Immature natural killer cell (primary cell): ENCODE data around the gene HIVEP3. TPM values are rescaled to one million over a fixed set of nuclear protein-coding genes. Genes with fewer than 3 reads are reported as not detected.

ENCODE experiments used
- DNase-seq, 3 donors: peaks; one replicate each; pipeline ENCODE4 v3.0.0; 2022; ENCODE audit warnings: mixed read lengths in 1 of 3
- H3K27ac Mint-ChIP-seq, 6 donors: one replicate each; pipeline ENCODE4 v1.8.0; 2020; ENCODE audit warnings: mixed read lengths in 6 of 6, mild to moderate bottlenecking in 5 of 6, inconsistent platforms in 4 of 6, moderate library complexity in 3 of 6
- H3K27me3 Mint-ChIP-seq, 3 donors: one replicate each; pipeline ENCODE4 v1.8.0; 2020 to 2021; ENCODE audit warnings: low read depth in 3 of 3, mild to moderate bottlenecking in 3 of 3, mixed read lengths in 3 of 3, moderate library complexity in 3 of 3, inconsistent platforms in 1 of 3
- H3K36me3 Mint-ChIP-seq, 3 donors: one replicate each; pipeline ENCODE4 v1.8.0; 2020; ENCODE audit warnings: mixed read lengths in 3 of 3, inconsistent platforms in 2 of 3, mild to moderate bottlenecking in 2 of 3
- H3K4me1 Mint-ChIP-seq, 2 donors: one replicate each; pipeline ENCODE4 v1.8.0; 2020; ENCODE audit warnings: inconsistent platforms in 2 of 2, mild to moderate bottlenecking in 2 of 2, mixed read lengths in 2 of 2, moderate library complexity in 1 of 2
- H3K4me3 Mint-ChIP-seq, 5 donors: one replicate each; pipeline ENCODE4 v1.8.0; 2020; ENCODE audit warnings: mild to moderate bottlenecking in 5 of 5, mixed read lengths in 5 of 5, inconsistent platforms in 3 of 5, moderate library complexity in 3 of 5
- H3K9me3 Mint-ChIP-seq, 6 donors: one replicate each; pipeline ENCODE4 v1.8.0; 2020; ENCODE audit warnings: mild to moderate bottlenecking in 6 of 6, mixed read lengths in 6 of 6, inconsistent platforms in 4 of 6, moderate library complexity in 3 of 6
- polyA plus RNA-seq, 3 donors: library from polyadenylated mRNA; unstranded; fragments of 300-500 nt; fragmentation: Illumina TruSeq; gene quantifications; one replicate each; pipeline ENCODE4 v1.2.3, GENCODE V29; 2021

Gene HIVEP3
- polyA plus RNA-seq, 3 donors from 2014 or later, result 9.8 to 24.1 (median 15.5) TPM

GRCh38 chr1:41496080-41497055 lies 422.4 kb downstream of the HIVEP3 start:
- Mint-ChIP-seq H3K36me3 (no peaks in the 10 kb centered on the region), H3K4me1 (peaks cover 0 to 7% of the 10 kb centered on the region in 2 donors), H3K9me3 (no peaks in the 10 kb centered on the region), H3K27me3 (peaks cover 2 to 10% (median 9%) of the 10 kb centered on the region in 3 donors), H3K4me3 (peak overlapping the region in 2 of 5 donors; percentile 10 to 33), H3K27ac (no peak overlapping the region)
- no peak for DNase-seq

- Mint-ChIP-seq H3K4me3 (peak overlapping the region in 3 of 5 donors; percentile 2 to 33 (median 10)), H3K36me3 (no peaks in the 10 kb centered on the region)
- DNase-seq, result no peak
Measured at GRCh38 chr1:41495210-41495948, 423.3 kb downstream of the HIVEP3 start.

GRCh38 chr1:41494351-41495209 lies 424.1 kb downstream of the HIVEP3 start:
- Mint-ChIP-seq H3K9me3 (no peaks in the 10 kb centered on the region), H3K27me3 (peaks cover 5 to 15% (median 9%) of the 10 kb centered on the region in 3 donors), H3K4me1 (peaks cover 0 to 7% of the 10 kb centered on the region in 2 donors), H3K36me3 (no peaks in the 10 kb centered on the region), H3K27ac (no peak overlapping the region), H3K4me3 (peak overlapping the region in 2 of 5 donors; percentile 13 to 36)
- no peak for DNase-seq

More at GRCh38 chr1:41495210-41495948, 423.3 kb downstream of the HIVEP3 start:
- Mint-ChIP-seq H3K27ac (no peak overlapping the region), H3K4me1 (peaks cover 0 to 7% of the 10 kb centered on the region in 2 donors), H3K27me3 (peaks cover 2 to 13% (median 9%) of the 10 kb centered on the region in 3 donors), H3K9me3 (no peaks in the 10 kb centered on the region)

- Mint-ChIP-seq H3K27ac (no peak overlapping the region), H3K4me3 (no peak overlapping the region), H3K9me3 (no peaks in the 10 kb centered on the region), H3K36me3 (no peaks in the 10 kb centered on the region), H3K27me3 (peaks cover 5 to 18% (median 9%) of the 10 kb centered on the region in 3 donors), H3K4me1 (peaks cover 0 to 7% of the 10 kb centered on the region in 2 donors)
- no peak for DNase-seq
Measured at GRCh38 chr1:41493626-41494350, 424.9 kb downstream of the HIVEP3 start.

- Mint-ChIP-seq H3K4me1 (peaks cover 0 to 7% of the 10 kb centered on the region in 2 donors), H3K9me3 (no peaks in the 10 kb centered on the region), H3K27me3 (peaks cover 5 to 18% (median 11%) of the 10 kb centered on the region in 3 donors), H3K36me3 (no peaks in the 10 kb centered on the region), H3K4me3 (no peak overlapping the region), H3K27ac (no peak overlapping the region)
- no peak for DNase-seq
Measured at GRCh38 chr1:41493117-41493536, 425.6 kb downstream of the HIVEP3 start.

GRCh38 chr1:41492341-41492848 lies 426.3 kb downstream of the HIVEP3 start:
- no peak for DNase-seq
- Mint-ChIP-seq H3K36me3 (no peaks in the 10 kb centered on the region), H3K4me3 (no peak overlapping the region), H3K27ac (no peak overlapping the region), H3K27me3 (peaks cover 5 to 15% (median 11%) of the 10 kb centered on the region in 3 donors), H3K4me1 (peaks cover 0 to 7% of the 10 kb centered on the region in 2 donors), H3K9me3 (no peaks in the 10 kb centered on the region)

GRCh38 chr1:41490911-41491310 lies 427.8 kb downstream of the HIVEP3 start:
- no peak for DNase-seq
- Mint-ChIP-seq H3K4me1 (peaks cover 0 to 5% of the 10 kb centered on the region in 2 donors), H3K4me3 (no peak overlapping the region), H3K27ac (no peak overlapping the region), H3K27me3 (peaks cover 7 to 18% (median 8%) of the 10 kb centered on the region in 3 donors), H3K36me3 (no peaks in the 10 kb centered on the region), H3K9me3 (no peaks in the 10 kb centered on the region)

GRCh38 chr1:41489561-41489960 lies 429.2 kb downstream of the HIVEP3 start:
- Mint-ChIP-seq H3K4me1 (no peaks in the 10 kb centered on the region), H3K27me3 (peaks cover 5 to 12% (median 5%) of the 10 kb centered on the region in 3 donors), H3K36me3 (no peaks in the 10 kb centered on the region), H3K4me3 (no peak overlapping the region), H3K9me3 (no peaks in the 10 kb centered on the region), H3K27ac (no peak overlapping the region)
- DNase-seq, result no peak

- Mint-ChIP-seq H3K27me3 (peaks cover 5 to 11% (median 7%) of the 10 kb centered on the region in 3 donors), H3K4me1 (no peaks in the 10 kb centered on the region), H3K27ac (no peak overlapping the region), H3K4me3 (no peak overlapping the region), H3K9me3 (no peaks in the 10 kb centered on the region), H3K36me3 (no peaks in the 10 kb centered on the region)
- no peak for DNase-seq
Measured at GRCh38 chr1:41488040-41488951, 430.4 kb downstream of the HIVEP3 start.

GRCh38 chr1:41487126-41488039 lies 431.3 kb downstream of the HIVEP3 start:
- no peak overlapping the region for H3K27ac Mint-ChIP-seq

More at GRCh38 chr1:41487126-41488039, 431.3 kb downstream of the HIVEP3 start:
- no peaks in the 10 kb centered on the region for H3K9me3 Mint-ChIP-seq
- DNase-seq, result no peak
- H3K36me3 Mint-ChIP-seq, result no peaks in the 10 kb centered on the region
- no peaks in the 10 kb centered on the region for H3K4me1 Mint-ChIP-seq
- peaks cover 5 to 11% (median 8%) of the 10 kb centered on the region in 3 donors for H3K27me3 Mint-ChIP-seq
- H3K4me3 Mint-ChIP-seq, result no peak overlapping the region
